WERI-Rb-1 (cell line): ENCODE results near the gene CHN1.
A peak's percentile ranks its signal among the peaks of the same experiment; 100 is the strongest.

ENCODE experiments used
- DNase-seq: peaks from one replicate; pipeline ENCODE4 v3.0.0-alpha.2; 2020
- H3K27ac ChIP-seq: fragments of 250-450 bp; sonication (Bioruptor Pico); 2 replicates; pipeline ENCODE4 v1.5.1; 2020; ENCODE audit warnings: mild to moderate bottlenecking, moderate library complexity
- H3K27me3 ChIP-seq: fragments of 250-450 bp; sonication (Bioruptor Pico); 2 replicates; pipeline ENCODE4 v1.5.1; 2021; ENCODE audit warnings: mild to moderate bottlenecking, low read depth, moderate library complexity; ENCODE audit not compliant: insufficient read depth, severe bottlenecking
- H3K36me3 ChIP-seq: fragments of 250-450 bp; sonication (Bioruptor Pico); 2 replicates; pipeline ENCODE4 v1.5.1; 2020; ENCODE audit warnings: mild to moderate bottlenecking, moderate library complexity
- H3K4me3 ChIP-seq: 2 replicates; pipeline ENCODE4 v1.5.1; 2011; ENCODE audit warnings: low read depth, mild to moderate bottlenecking, control low read depth, low read length
- H3K9me3 ChIP-seq: fragments of 250-450 bp; sonication (Bioruptor Pico); 2 replicates; pipeline ENCODE4 v1.5.1; 2021; ENCODE audit warnings: mild to moderate bottlenecking, moderate library complexity; ENCODE audit not compliant: severe bottlenecking
- TF ChIP-seq, protein P1 (sequence below): IDR thresholded peaks from 2 replicates; pipeline ENCODE4 v1.5.1; 2011; ENCODE audit warnings: low read depth, mild to moderate bottlenecking, control low read depth, inconsistent platforms, low read length

Gene CHN1

DNA sequence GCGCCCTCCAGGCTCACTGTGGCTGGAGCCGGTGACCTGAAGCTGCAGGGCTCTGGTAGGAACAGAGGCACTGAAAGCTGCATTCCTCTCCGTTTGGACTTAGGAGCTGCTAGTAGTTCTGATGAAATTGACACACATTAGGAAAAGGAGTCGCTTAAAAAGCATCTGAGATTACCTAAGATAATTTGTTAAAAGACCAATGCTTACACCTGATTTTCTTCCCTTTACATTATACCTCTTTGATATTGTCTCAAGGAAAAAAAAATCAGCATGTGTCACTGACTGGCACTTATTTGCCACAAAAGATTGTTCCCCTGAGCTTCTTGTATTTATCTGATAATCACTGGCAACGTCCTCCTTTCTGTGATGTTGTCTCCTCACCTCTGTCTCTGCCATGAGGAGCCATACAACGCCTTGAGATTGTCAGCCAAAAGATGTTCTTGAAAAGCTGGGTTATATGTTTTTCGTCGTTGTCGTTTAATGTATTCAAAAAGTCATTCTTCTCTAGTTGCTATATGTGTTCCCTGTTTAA is 618 bp upstream of the CHN1 start:
- no peaks in the 10 kb centered on the region for H3K9me3 ChIP-seq
- TF ChIP-seq, protein P1, sequence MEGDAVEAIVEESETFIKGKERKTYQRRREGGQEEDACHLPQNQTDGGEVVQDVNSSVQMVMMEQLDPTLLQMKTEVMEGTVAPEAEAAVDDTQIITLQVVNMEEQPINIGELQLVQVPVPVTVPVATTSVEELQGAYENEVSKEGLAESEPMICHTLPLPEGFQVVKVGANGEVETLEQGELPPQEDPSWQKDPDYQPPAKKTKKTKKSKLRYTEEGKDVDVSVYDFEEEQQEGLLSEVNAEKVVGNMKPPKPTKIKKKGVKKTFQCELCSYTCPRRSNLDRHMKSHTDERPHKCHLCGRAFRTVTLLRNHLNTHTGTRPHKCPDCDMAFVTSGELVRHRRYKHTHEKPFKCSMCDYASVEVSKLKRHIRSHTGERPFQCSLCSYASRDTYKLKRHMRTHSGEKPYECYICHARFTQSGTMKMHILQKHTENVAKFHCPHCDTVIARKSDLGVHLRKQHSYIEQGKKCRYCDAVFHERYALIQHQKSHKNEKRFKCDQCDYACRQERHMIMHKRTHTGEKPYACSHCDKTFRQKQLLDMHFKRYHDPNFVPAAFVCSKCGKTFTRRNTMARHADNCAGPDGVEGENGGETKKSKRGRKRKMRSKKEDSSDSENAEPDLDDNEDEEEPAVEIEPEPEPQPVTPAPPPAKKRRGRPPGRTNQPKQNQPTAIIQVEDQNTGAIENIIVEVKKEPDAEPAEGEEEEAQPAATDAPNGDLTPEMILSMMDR: no peak
- peaks cover 3% of the 10 kb centered on the region; the same call in 1 of the 2 replicates for H3K36me3 ChIP-seq
- H3K27me3 ChIP-seq: no peaks in the 10 kb centered on the region
- peak overlapping the region; percentile 94 for H3K4me3 ChIP-seq
- no peak for DNase-seq
- H3K27ac ChIP-seq: peak overlapping the region; percentile 96

DNA sequence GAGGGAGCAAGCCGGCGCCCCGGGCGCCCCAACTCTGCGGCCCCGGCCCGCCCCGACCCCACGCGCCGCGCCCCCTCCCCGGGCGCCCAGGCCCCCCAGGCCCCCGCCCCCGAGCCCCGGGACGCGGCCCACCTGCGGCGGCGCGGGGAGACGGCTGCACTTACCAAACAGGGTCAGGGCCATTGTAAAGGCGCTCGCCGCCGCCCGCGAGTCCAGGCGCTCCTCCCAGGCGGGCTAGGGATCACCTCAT is 526 bp downstream of the CHN1 start:
- DNase-seq: peak; percentile 45
- TF ChIP-seq, protein P1: no peak
- no peaks in the 10 kb centered on the region for H3K27me3 ChIP-seq
- peak overlapping the region; percentile 96 for H3K27ac ChIP-seq
- peak overlapping the region; percentile 94 for H3K4me3 ChIP-seq
- peaks cover 3% of the 10 kb centered on the region; the same call in 1 of the 2 replicates for H3K36me3 ChIP-seq
- H3K9me3 ChIP-seq: no peaks in the 10 kb centered on the region

DNA sequence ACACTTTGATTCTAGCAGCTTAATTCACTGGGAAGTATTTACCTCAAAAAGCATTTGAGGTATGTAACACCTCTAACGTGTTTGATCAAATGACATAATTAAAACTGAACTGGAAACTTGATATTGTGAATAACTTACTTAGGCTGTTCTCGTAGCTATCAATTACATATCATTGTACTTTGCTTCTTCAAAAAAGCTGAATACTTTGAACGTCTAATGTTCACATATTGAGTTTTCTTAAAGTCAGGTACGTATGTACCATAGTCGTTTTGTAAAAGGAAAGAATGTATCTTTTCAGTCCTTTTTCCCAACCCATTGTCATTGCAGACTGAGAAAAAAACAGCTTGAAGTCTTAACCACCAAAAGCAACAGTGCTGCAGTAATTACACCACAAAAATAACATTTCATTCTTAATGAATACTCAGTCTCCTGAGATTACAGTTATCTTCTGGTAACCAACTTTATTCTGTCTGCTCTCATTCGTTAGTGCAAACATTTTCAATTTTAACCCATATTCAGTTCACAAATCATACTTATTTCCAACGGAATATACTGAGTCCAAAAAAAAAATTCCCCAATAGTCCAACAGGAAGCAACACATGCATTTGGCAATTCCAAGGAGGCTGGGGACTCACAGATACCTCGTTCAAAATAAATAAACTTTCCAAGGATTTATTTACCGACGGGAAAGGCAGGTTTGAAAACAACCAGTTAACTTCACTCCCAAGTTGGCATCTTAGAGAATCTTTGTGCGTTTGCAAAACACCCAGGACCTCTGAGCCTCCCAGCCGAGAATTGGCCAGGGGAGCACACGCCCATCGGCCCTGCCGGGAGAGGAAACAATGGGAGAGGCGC is 1.1 kb downstream of the CHN1 start:
- Histone ChIP-seq H3K9me3 (no peaks in the 10 kb centered on the region), H3K27me3 (no peaks in the 10 kb centered on the region), H3K4me3 (peak overlapping the region; percentile 94), H3K36me3 (peaks cover 3% of the 10 kb centered on the region; the same call in 1 of the 2 replicates), H3K27ac (peak overlapping the region; percentile 46)
- TF ChIP-seq, protein P1: no peak
- DNase-seq: no peak

DNA sequence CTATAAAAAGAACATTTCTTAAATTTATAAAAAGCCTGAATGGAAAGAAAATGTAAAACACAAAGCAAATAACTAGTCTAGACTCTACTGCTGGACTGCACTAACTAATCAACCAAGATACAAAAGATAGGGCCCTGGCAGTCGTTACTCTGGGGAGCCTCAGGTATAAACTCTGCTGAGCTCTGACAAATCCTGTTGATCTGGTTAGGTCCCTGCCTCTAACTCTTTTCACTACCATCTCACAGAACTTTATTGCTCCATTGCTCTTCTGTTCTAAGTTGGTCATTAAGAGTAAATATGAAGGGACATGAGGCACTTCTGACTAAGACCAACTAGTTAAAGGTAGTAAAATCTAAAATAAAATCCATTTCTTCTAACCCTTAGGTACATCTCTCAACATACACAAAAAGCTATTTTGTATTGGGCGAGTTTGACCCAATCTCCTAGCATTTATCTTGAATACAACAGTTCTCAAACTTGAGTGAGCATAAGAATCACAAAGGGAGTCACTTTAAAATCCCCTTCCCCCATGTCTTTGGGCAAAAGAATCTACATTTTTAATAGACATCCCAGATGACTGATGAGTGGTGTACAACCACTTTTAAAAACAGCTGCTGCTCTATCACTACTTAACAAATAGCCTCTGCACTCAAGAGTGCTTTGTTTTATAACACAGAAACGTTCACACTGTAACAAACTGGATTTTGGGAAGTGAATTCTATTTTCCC is 2.5 kb downstream of the CHN1 start:
- Histone ChIP-seq H3K27ac (no peak overlapping the region), H3K36me3 (peaks cover 3% of the 10 kb centered on the region; the same call in 1 of the 2 replicates), H3K4me3 (no peak overlapping the region), H3K27me3 (no peaks in the 10 kb centered on the region), H3K9me3 (no peaks in the 10 kb centered on the region)
- TF ChIP-seq, protein P1: no peak
- DNase-seq: no peak

DNA sequence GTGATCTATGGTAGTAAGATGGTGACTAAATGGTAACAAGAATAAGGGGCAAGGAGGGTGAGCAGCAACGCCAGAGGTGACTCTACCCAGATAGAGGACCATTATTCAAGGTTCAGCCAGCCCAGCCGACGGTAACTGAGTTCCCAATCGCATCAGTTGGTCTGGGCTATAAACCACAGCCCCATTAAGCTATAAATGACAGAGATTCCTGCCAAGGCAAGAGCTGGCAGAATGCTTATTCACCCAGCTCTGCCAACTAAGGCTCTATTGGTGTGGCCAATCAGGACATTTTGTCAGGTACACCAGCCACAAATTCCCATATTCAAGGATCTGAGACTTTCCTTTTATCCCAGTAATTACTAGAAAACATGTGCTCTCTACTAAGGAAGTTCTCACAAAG is 3.6 kb downstream of the CHN1 start:
- peaks cover 3% of the 10 kb centered on the region; the same call in 1 of the 2 replicates for H3K36me3 ChIP-seq
- no peak overlapping the region for H3K27ac ChIP-seq
- no peak overlapping the region for H3K4me3 ChIP-seq
- no peaks in the 10 kb centered on the region for H3K9me3 ChIP-seq
- no peak for DNase-seq
- TF ChIP-seq, protein P1: no peak
- no peaks in the 10 kb centered on the region for H3K27me3 ChIP-seq
